Measurements from ENCODE around the gene PGAP6.

PGAP6 gene

GRCh38 chr16:411576-412265 is 29.9 kb upstream of the PGAP6 start:
- H3K4me3 Mint-ChIP-seq = no peak overlapping the region
- no peaks in the 10 kb centered on the region for H3K27me3 Mint-ChIP-seq
- H3K4me1 Mint-ChIP-seq (ENCODE audit: low read depth) = no peaks in the 10 kb centered on the region
- H3K27ac Mint-ChIP-seq = no peak overlapping the region
- no peaks in the 10 kb centered on the region for H3K36me3 Mint-ChIP-seq
- no peaks in the 10 kb centered on the region for H3K9me3 Mint-ChIP-seq (ENCODE audit: low read depth)

GRCh38 chr16:410516-411178 is 28.9 kb upstream of the PGAP6 start:
- no peaks in the 10 kb centered on the region for H3K9me3 Mint-ChIP-seq (ENCODE audit: low read depth)

GRCh38 chr16:407253-407652 is 25.5 kb upstream of the PGAP6 start:
- no peaks in the 10 kb centered on the region for H3K4me1 Mint-ChIP-seq (ENCODE audit: low read depth)
- H3K4me3 Mint-ChIP-seq = no peak overlapping the region
- H3K9me3 Mint-ChIP-seq (ENCODE audit: low read depth) = no peaks in the 10 kb centered on the region
- H3K36me3 Mint-ChIP-seq = no peaks in the 10 kb centered on the region
- no peak overlapping the region for H3K27ac Mint-ChIP-seq
- no peaks in the 10 kb centered on the region for H3K27me3 Mint-ChIP-seq

More at GRCh38 chr16:410516-411178, 28.9 kb upstream of the PGAP6 start:
- no peaks in the 10 kb centered on the region for H3K4me1 Mint-ChIP-seq (ENCODE audit: low read depth)
- no peaks in the 10 kb centered on the region for H3K36me3 Mint-ChIP-seq
- H3K4me3 Mint-ChIP-seq = no peak overlapping the region
- H3K27me3 Mint-ChIP-seq = no peaks in the 10 kb centered on the region
- H3K27ac Mint-ChIP-seq = no peak overlapping the region

GRCh38 chr16:405548-406506 is 24.0 kb upstream of the PGAP6 start:
- no peaks in the 10 kb centered on the region for H3K27me3 Mint-ChIP-seq
- H3K9me3 Mint-ChIP-seq (ENCODE audit: low read depth) = no peaks in the 10 kb centered on the region
- H3K36me3 Mint-ChIP-seq = no peaks in the 10 kb centered on the region
- no peak overlapping the region for H3K4me3 Mint-ChIP-seq
- no peaks in the 10 kb centered on the region for H3K4me1 Mint-ChIP-seq (ENCODE audit: low read depth)
- H3K27ac Mint-ChIP-seq = no peak overlapping the region

- Mint-ChIP-seq H3K27ac (no peak overlapping the region), H3K27me3 (no peaks in the 10 kb centered on the region), H3K9me3 (ENCODE audit: low read depth) (no peaks in the 10 kb centered on the region), H3K4me3 (no peak overlapping the region), H3K36me3 (no peaks in the 10 kb centered on the region), H3K4me1 (ENCODE audit: low read depth) (peaks cover 7% of the 10 kb centered on the region)
Observed at GRCh38 chr16:404971-405486, 23.3 kb upstream of the PGAP6 start.

- H3K9me3 Mint-ChIP-seq (ENCODE audit: low read depth) = no peaks in the 10 kb centered on the region
- H3K27me3 Mint-ChIP-seq = no peaks in the 10 kb centered on the region
- no peaks in the 10 kb centered on the region for H3K36me3 Mint-ChIP-seq
- peak within 1 kb of the TSS; percentile 80 for H3K27ac Mint-ChIP-seq
- H3K4me1 Mint-ChIP-seq (ENCODE audit: low read depth) = peaks cover 13% of the 10 kb centered on the region
- peak within 1 kb of the TSS; percentile 87 for H3K4me3 Mint-ChIP-seq
Observed at GRCh38 chr16:401468-402348, 19.9 kb upstream of the PGAP6 start, which contains the start of gene DECR2. TSS of gene DECR2 (plus strand) at chr16:401885. CDS start at chr16:401964, 79 bp downstream.

GRCh38 chr16:400061-400591 is 18.3 kb upstream of the PGAP6 start:
- H3K36me3 Mint-ChIP-seq = no peaks in the 10 kb centered on the region
- no peaks in the 10 kb centered on the region for H3K27me3 Mint-ChIP-seq
- H3K27ac Mint-ChIP-seq = peak overlapping the region; percentile 80
- peak overlapping the region; percentile 87 for H3K4me3 Mint-ChIP-seq
- H3K9me3 Mint-ChIP-seq (ENCODE audit: low read depth) = no peaks in the 10 kb centered on the region
- H3K4me1 Mint-ChIP-seq (ENCODE audit: low read depth) = peaks cover 20% of the 10 kb centered on the region

- no peaks in the 10 kb centered on the region for H3K9me3 Mint-ChIP-seq (ENCODE audit: low read depth)
- H3K27ac Mint-ChIP-seq = no peak overlapping the region
- H3K4me3 Mint-ChIP-seq = peak overlapping the region; percentile 17
- no peaks in the 10 kb centered on the region for H3K36me3 Mint-ChIP-seq
- H3K4me1 Mint-ChIP-seq (ENCODE audit: low read depth) = peaks cover 20% of the 10 kb centered on the region
- H3K27me3 Mint-ChIP-seq = no peaks in the 10 kb centered on the region
Observed at GRCh38 chr16:399340-400019, 17.7 kb upstream of the PGAP6 start.

GRCh38 chr16:398561-399339 is 17.0 kb upstream of the PGAP6 start:
- H3K36me3 Mint-ChIP-seq = no peaks in the 10 kb centered on the region
- H3K4me1 Mint-ChIP-seq (ENCODE audit: low read depth) = peaks cover 20% of the 10 kb centered on the region

GRCh38 chr16:397736-398332 is 16.1 kb upstream of the PGAP6 start:
- Mint-ChIP-seq H3K4me3 (peak overlapping the region; percentile 64), H3K27me3 (no peaks in the 10 kb centered on the region), H3K9me3 (ENCODE audit: low read depth) (no peaks in the 10 kb centered on the region), H3K36me3 (no peaks in the 10 kb centered on the region), H3K27ac (no peak overlapping the region), H3K4me1 (ENCODE audit: low read depth) (peaks cover 21% of the 10 kb centered on the region)

More at GRCh38 chr16:398561-399339, 17.0 kb upstream of the PGAP6 start:
- H3K27me3 Mint-ChIP-seq = no peaks in the 10 kb centered on the region
- H3K4me3 Mint-ChIP-seq = peak overlapping the region; percentile 64
- no peaks in the 10 kb centered on the region for H3K9me3 Mint-ChIP-seq (ENCODE audit: low read depth)
- H3K27ac Mint-ChIP-seq = no peak overlapping the region

- Mint-ChIP-seq H3K36me3 (peaks cover under 1% of the 10 kb centered on the region), H3K4me1 (ENCODE audit: low read depth) (peaks cover 26% of the 10 kb centered on the region), H3K4me3 (peak within 1 kb of the TSS; percentile 90), H3K27ac (peak within 1 kb of the TSS; percentile 87), H3K9me3 (ENCODE audit: low read depth) (no peaks in the 10 kb centered on the region), H3K27me3 (no peaks in the 10 kb centered on the region)
Observed at GRCh38 chr16:397135-397661, 15.4 kb upstream of the PGAP6 start, which contains the start of gene NME4. TSS of gene NME4 (plus strand) at chr16:397199. CDS start at chr16:397223, 24 bp downstream.

GRCh38 chr16:396605-397004 is 14.8 kb upstream of the PGAP6 start:
- peak overlapping the region; percentile 90 for H3K4me3 Mint-ChIP-seq
- H3K27me3 Mint-ChIP-seq = no peaks in the 10 kb centered on the region
- H3K4me1 Mint-ChIP-seq (ENCODE audit: low read depth) = peaks cover 31% of the 10 kb centered on the region
- peaks cover 2% of the 10 kb centered on the region for H3K36me3 Mint-ChIP-seq
- H3K27ac Mint-ChIP-seq = peak overlapping the region; percentile 87
- no peaks in the 10 kb centered on the region for H3K9me3 Mint-ChIP-seq (ENCODE audit: low read depth)
